VCaP (cell line): ENCODE data around the gene CDK1.
"Not testable (repeated sequence)": the region's sequence is repeated elsewhere in the genome, so short reads cannot be mapped to it uniquely, and the experiment has no call there.

Experiments
- H3K27ac ChIP-seq: fragments of 450-650 bp; 2 replicates; pipeline ENCODE4 v1.5.1; 2017
- TF ChIP-seq, protein P1 (sequence below): fragments of 450-650 bp; conservative IDR thresholded peaks from 2 replicates; pipeline ENCODE4 v1.5.1; 2017; ENCODE audit warnings: mild to moderate bottlenecking, moderate library complexity

CDK1 gene

DNA sequence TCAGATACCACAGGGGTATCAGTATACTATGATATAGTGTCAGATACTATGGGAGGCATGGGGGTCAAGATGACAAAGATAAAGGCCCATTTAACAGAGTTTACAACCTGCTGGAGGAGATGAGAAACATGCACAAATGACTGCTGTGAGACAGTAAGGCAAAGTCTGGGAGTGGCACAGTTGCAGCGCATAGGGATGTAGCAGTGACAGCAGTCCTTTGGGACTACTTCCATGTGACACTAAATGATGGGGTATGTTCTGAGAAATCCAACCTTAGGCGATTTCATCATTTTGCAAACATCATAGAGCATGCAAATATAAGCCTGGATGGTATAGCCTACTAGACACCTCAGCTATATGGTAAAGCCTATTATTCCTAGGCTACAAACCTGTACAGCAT lies 56.8 kb downstream of the CDK1 start:
- H3K27ac ChIP-seq = no peak overlapping the region
- TF ChIP-seq, protein P1, sequence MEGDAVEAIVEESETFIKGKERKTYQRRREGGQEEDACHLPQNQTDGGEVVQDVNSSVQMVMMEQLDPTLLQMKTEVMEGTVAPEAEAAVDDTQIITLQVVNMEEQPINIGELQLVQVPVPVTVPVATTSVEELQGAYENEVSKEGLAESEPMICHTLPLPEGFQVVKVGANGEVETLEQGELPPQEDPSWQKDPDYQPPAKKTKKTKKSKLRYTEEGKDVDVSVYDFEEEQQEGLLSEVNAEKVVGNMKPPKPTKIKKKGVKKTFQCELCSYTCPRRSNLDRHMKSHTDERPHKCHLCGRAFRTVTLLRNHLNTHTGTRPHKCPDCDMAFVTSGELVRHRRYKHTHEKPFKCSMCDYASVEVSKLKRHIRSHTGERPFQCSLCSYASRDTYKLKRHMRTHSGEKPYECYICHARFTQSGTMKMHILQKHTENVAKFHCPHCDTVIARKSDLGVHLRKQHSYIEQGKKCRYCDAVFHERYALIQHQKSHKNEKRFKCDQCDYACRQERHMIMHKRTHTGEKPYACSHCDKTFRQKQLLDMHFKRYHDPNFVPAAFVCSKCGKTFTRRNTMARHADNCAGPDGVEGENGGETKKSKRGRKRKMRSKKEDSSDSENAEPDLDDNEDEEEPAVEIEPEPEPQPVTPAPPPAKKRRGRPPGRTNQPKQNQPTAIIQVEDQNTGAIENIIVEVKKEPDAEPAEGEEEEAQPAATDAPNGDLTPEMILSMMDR = no peak

DNA sequence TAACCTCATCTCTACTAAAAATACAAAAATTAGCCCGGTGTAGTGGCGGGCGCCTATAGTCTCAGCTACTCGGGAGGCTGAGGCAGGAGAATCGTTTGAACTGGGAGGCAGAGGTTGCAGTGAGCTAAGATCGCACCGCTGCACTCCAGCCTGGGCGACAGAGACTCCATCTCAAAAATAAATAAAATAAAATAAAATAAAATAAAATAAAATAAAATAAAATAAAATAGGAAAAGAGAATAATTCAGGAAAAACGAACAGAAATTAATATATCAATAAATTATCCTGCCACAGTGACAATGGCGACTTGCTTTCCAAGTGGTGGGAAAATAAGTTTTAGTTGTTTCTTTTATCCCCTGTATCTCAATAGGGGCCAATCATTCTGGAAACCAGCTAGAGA lies 62.9 kb downstream of the CDK1 start:
- H3K27ac ChIP-seq = not testable (repeated sequence)

DNA sequence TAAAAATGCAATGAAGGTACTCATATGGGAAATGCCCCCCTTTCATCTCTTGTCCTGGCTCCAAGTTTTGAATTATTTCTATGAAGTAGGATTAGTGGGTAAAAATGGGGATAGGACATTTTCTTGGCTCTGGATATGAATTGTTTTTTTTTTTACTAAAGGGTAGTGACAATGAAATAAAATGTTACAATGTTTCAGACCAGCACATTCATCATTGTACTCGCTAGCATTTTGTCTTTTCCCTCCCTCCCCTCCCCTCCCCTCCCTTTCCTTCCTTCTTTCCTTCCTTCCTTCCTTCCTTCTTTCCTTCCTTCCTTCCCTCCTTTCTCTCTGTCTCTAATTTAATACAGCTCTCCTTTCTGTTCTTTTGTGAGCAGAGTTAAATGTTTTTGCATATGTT lies 64.4 kb downstream of the CDK1 start:
- TF ChIP-seq, protein P1 = no peak
- no peak overlapping the region for H3K27ac ChIP-seq
